GM23248 (cell line): ENCODE measurements around the gene SCAMP4. TPM values are rescaled to one million over a fixed set of nuclear protein-coding genes. Genes with fewer than 3 reads are reported as not detected.
"Not testable (repeated sequence)": the region's sequence is repeated elsewhere in the genome, so short reads cannot be mapped to it uniquely, and the experiment has no call there.

Experiments
- DNase-seq: peaks from one replicate; pipeline ENCODE4 v3.0.0-alpha.2; 2015
- H2AFZ ChIP-seq: fragments of 200-600 bp; sonication (generic); 2 replicates; pipeline ENCODE4 v1.6.1; 2016; ENCODE audit warnings: antibody characterized with exemption
- H3F3A ChIP-seq: fragments of 200-600 bp; sonication (generic); 2 replicates; pipeline ENCODE4 v1.6.1; 2016; ENCODE audit warnings: mild to moderate bottlenecking, antibody characterized with exemption, mixed run types; ENCODE audit not compliant: insufficient read depth
- H3K27ac ChIP-seq: fragments of 200-600 bp; sonication (generic); 2 replicates; pipeline ENCODE4 v1.5.1; 2016; ENCODE audit warnings: mild to moderate bottlenecking
- H3K27me3 ChIP-seq: fragments of 200-600 bp; sonication (generic); replicated peaks from 2 replicates; pipeline ENCODE4 v1.6.1; 2016; ENCODE audit warnings: mild to moderate bottlenecking; ENCODE audit not compliant: insufficient read depth
- H3K36me3 ChIP-seq: fragments of 200-600 bp; sonication (generic); 2 replicates; pipeline ENCODE4 v1.6.1; 2016; ENCODE audit warnings: low read depth, mild to moderate bottlenecking
- H3K4me1 ChIP-seq: fragments of 200-600 bp; sonication (generic); 2 replicates; pipeline ENCODE4 v1.6.1; 2016; ENCODE audit warnings: mild to moderate bottlenecking; ENCODE audit not compliant: insufficient read depth
- H3K4me2 ChIP-seq: fragments of 200-600 bp; sonication (generic); one replicate; pipeline ENCODE4 v1.6.1; 2016; ENCODE audit warnings: mild to moderate bottlenecking; ENCODE audit not compliant: unreplicated experiment
- H3K4me3 ChIP-seq: fragments of 200-600 bp; sonication (generic); 2 replicates; pipeline ENCODE4 v1.5.1; 2016; ENCODE audit warnings: mild to moderate bottlenecking
- H3K79me2 ChIP-seq: fragments of 200-600 bp; sonication (generic); 2 replicates; pipeline ENCODE4 v1.6.1; 2016; ENCODE audit warnings: mild to moderate bottlenecking; ENCODE audit not compliant: insufficient read depth
- H3K9ac ChIP-seq: fragments of 200-600 bp; sonication (generic); 2 replicates; pipeline ENCODE4 v1.6.1; 2016; ENCODE audit warnings: mild to moderate bottlenecking
- H3K9me2 ChIP-seq: fragments of 200-600 bp; sonication (generic); 2 replicates; pipeline ENCODE4 v1.6.1; 2016; ENCODE audit warnings: mixed run types, mild to moderate bottlenecking, moderate library complexity; ENCODE audit not compliant: insufficient read depth
- H3K9me3 ChIP-seq: fragments of 200-600 bp; sonication (generic); one replicate; pipeline ENCODE4 v1.6.1; 2017; ENCODE audit warnings: low read depth
- H4K20me1 ChIP-seq: fragments of 200-600 bp; sonication (generic); 2 replicates; pipeline ENCODE4 v1.6.0; 2016; ENCODE audit not compliant: insufficient read depth
- EZH2 ChIP-seq: fragments of 200-600 bp; sonication (generic); IDR thresholded peaks from 2 replicates; pipeline ENCODE4 v1.6.1; 2018; ENCODE audit warnings: antibody characterized with exemption, mild to moderate bottlenecking; ENCODE audit not compliant: insufficient read depth, poor library complexity, severe bottlenecking
- EZH2phosphoT487 ChIP-seq: fragments of 200-600 bp; sonication (generic); IDR thresholded peaks from 2 replicates; pipeline ENCODE4 v1.6.1; 2018; ENCODE audit warnings: antibody characterized with exemption, moderate library complexity, mild to moderate bottlenecking, low read depth; ENCODE audit not compliant: insufficient read depth
- WGBS, 2 experiments: methylation state at CpG; one replicate each; pipeline ENCODE4 v1.1.6; 2015 to 2017; ENCODE audit warnings: low lambda C conversion rate in 2 of 2, low coverage in 1 of 2; ENCODE audit errors: missing lambda C conversion rate in 2 of 2; 5-methylcytosine and 5-hydroxymethylcytosine counted together
- in situ Hi-C: fragments of 300-500 bp; cut with MboI; formaldehyde crosslinking; loops from 2 replicates; pipeline ENCODE4 v1.15.0; 2020
- polyA plus RNA-seq: library from polyadenylated mRNA; unstranded; fragments of >200 nt; fragmentation: Nextera tagmentation; extraction: Ambion mirVana; gene quantifications from 2 replicates; pipeline ENCODE4 v1.2.1, GENCODE V29; 2016
- total RNA-seq: library from RNA; depleted of rRNA; stranded (reverse); fragments of >200 nt; shearing (Covaris generic); gene quantifications from 2 replicates; pipeline ENCODE4 v1.2.3, GENCODE V29; 2014

Gene SCAMP4
- total and polyA plus RNA-seq, 2 experiments from 2014 or later, result 73.9 to 110 TPM

GRCh38 chr19:1883784-1884183 is 21.4 kb upstream of the SCAMP4 start:
- peak overlapping the region; percentile 86 for H3K9ac ChIP-seq

GRCh38 chr19:1884291-1884718 is 20.9 kb upstream of the SCAMP4 start:
- H3K4me3 ChIP-seq, result peak overlapping the region; percentile 95
- H2AFZ ChIP-seq, result 0 out of 2 replicates have a peak overlapping the region, but pooled peaks have one; percentile 29
- no peaks in the 10 kb centered on the region for H3K9me2 ChIP-seq
- no peaks in the 10 kb centered on the region for H3K9me3 ChIP-seq
- peak overlapping the region; percentile 86 for H3K9ac ChIP-seq
- no peaks in the 10 kb centered on the region for H3K27me3 ChIP-seq
- H3K4me1 ChIP-seq, result peaks cover 17% of the 10 kb centered on the region
- TF ChIP-seq EZH2 (no peak), EZH2phosphoT487 (no peak)
- H3K79me2 ChIP-seq, result peaks cover 53% of the 10 kb centered on the region
- peak; percentile 53 for DNase-seq
- 0 out of 2 replicates have a peak, but pooled peaks cover 4% of the 10 kb centered on the region for H4K20me1 ChIP-seq
- in situ Hi-C loops, result no loop called here
- H3K36me3 ChIP-seq, result no peaks in the 10 kb centered on the region
- H3F3A ChIP-seq, result no peaks in the 10 kb centered on the region
- H3K27ac ChIP-seq, result peak overlapping the region; percentile 68
- WGBS, 2 experiments, result 1 to 2% methylated on average over 11 of the region's 11 CpGs
- peak overlapping the region; percentile 94 for H3K4me2 ChIP-seq

More at GRCh38 chr19:1883784-1884183, 21.4 kb upstream of the SCAMP4 start:
- H3K79me2 ChIP-seq, result peaks cover 53% of the 10 kb centered on the region
- H3K9me3 ChIP-seq, result no peaks in the 10 kb centered on the region
- no peaks in the 10 kb centered on the region for H3K9me2 ChIP-seq
- H3K36me3 ChIP-seq, result no peaks in the 10 kb centered on the region
- in situ Hi-C loops, result no loop called here
- TF ChIP-seq EZH2 (no peak), EZH2phosphoT487 (no peak)
- peak overlapping the region; percentile 68 for H3K27ac ChIP-seq
- 8 to 14% methylated on average over 8 of the region's 8 CpGs for WGBS, 2 experiments
- DNase-seq, result no peak
- peaks cover 17% of the 10 kb centered on the region for H3K4me1 ChIP-seq
- peak overlapping the region; percentile 94 for H3K4me2 ChIP-seq
- peak overlapping the region; percentile 95 for H3K4me3 ChIP-seq
- H3K27me3 ChIP-seq, result no peaks in the 10 kb centered on the region
- H2AFZ ChIP-seq, result no peak overlapping the region
- H4K20me1 ChIP-seq, result 0 out of 2 replicates have a peak, but pooled peaks cover 4% of the 10 kb centered on the region
- no peaks in the 10 kb centered on the region for H3F3A ChIP-seq

GRCh38 chr19:1884719-1885334 is 20.4 kb upstream of the SCAMP4 start:
- Histone ChIP-seq H4K20me1 (0 out of 2 replicates have a peak, but pooled peaks cover 4% of the 10 kb centered on the region), H3K4me1 (peaks cover 17% of the 10 kb centered on the region), H3F3A (no peaks in the 10 kb centered on the region), H3K79me2 (peaks cover 53% of the 10 kb centered on the region), H3K4me2 (peak overlapping the region; percentile 94), H3K4me3 (peak overlapping the region; percentile 95), H3K36me3 (no peaks in the 10 kb centered on the region), H3K27me3 (no peaks in the 10 kb centered on the region), H3K9ac (peak overlapping the region; percentile 86), H2AFZ (peak overlapping the region; percentile 29; the same call in 1 of the 2 replicates), H3K27ac (peak overlapping the region; percentile 68), H3K9me3 (no peaks in the 10 kb centered on the region), H3K9me2 (no peaks in the 10 kb centered on the region)
- TF ChIP-seq EZH2phosphoT487 (no peak), EZH2 (no peak)
- in situ Hi-C loops, result no loop called here
- WGBS, 2 experiments, result 1% methylated on average over 42 to 43 of the region's 56 CpGs
- peak; percentile 61 for DNase-seq

DNA sequence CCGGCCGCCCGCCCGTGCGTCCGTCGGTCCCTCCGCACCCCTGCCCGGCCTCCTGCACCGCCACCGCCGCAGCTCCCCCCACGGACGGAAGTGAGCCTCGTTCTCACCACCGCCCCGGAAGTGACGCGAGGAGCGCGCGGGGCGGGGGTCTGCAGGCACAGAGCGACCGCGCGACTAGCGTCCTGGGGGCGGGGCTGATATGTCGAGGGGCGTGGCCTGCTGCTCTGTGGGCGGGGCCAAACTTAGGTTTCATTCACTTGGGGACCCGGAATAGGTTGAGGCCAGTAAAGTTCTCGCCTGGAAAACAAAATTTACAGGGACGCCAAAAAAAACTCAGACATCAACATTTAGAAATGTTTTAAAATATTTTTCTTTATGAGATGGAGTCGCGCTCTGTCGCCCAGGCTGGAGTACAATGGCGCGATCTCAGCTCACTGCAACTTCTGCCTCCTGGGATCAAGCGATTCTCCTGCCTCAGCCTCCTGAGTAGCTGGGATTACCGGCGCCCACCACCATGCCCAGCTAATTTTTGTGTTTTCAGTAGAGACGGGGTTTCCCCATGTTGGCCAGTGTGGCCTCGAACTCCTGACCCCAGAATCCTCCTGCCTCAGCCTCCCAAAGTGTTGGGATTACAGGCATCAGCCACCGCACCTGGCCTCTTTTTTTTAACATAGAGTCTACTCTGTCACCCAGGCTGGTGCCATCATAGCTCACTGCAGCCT is 19.6 kb upstream of the SCAMP4 start, which contains the start of gene ABHD17A:
TSS of gene ABHD17A (minus strand) at position 99 of the 722 bp plus-strand sequence. CDS start 3,930 bp downstream, outside the sequence.
- H4K20me1 ChIP-seq, H3K9me3 ChIP-seq, H3F3A ChIP-seq, in situ Hi-C loops, H3K36me3 ChIP-seq, H3K27me3 ChIP-seq, H3K9me2 ChIP-seq: not testable (repeated sequence)
- peaks cover 46% of the 10 kb centered on the region for H3K79me2 ChIP-seq
- H3K9ac ChIP-seq, result peak within 1 kb of the TSS; percentile 86
- H3K27ac ChIP-seq, result peak within 1 kb of the TSS; percentile 68
- peak within 1 kb of the TSS; percentile 94 for H3K4me2 ChIP-seq
- WGBS, 2 experiments, result 20 to 34% methylated on average over 24 to 38 of the region's 46 CpGs
- peak within 1 kb of the TSS; percentile 95 for H3K4me3 ChIP-seq
- peak; percentile 97 for DNase-seq
- H2AFZ ChIP-seq, result peak within 1 kb of the TSS; percentile 29; the same call in 1 of the 2 replicates
- peaks cover 17% of the 10 kb centered on the region for H3K4me1 ChIP-seq

DNA sequence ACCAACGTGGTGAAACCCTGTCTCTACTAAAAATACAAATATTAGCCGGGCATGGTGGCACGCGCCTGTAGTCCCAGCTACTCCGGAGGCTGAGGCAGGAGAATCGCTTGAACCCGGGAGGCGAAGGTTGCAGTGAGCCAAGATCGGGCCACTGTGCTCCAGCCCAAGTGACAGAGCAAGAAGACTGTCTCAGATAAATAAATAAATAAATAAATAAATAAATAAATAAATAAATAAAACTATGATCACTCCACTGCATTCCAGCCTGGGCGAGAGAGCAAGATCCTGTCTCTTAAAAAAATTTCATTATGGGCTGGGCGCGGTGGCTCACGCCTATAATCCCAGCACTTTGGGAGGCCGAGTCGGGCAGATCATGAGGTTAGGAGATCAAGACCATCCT is 18.8 kb upstream of the SCAMP4 start:
- peaks cover 17% of the 10 kb centered on the region for H3K4me1 ChIP-seq

More for the DNA sequence above, 18.8 kb upstream of the SCAMP4 start:
- H3K4me3 ChIP-seq, H2AFZ ChIP-seq, H3K27me3 ChIP-seq, H3K9me3 ChIP-seq, H3K36me3 ChIP-seq, H3F3A ChIP-seq, DNase-seq, H4K20me1 ChIP-seq, H3K27ac ChIP-seq, in situ Hi-C loops, H3K9me2 ChIP-seq, H3K4me2 ChIP-seq, H3K9ac ChIP-seq: not testable (repeated sequence)
- H3K79me2 ChIP-seq, result peaks cover 40% of the 10 kb centered on the region
- 92 to 93% methylated on average over 15 of the region's 15 CpGs for WGBS, 2 experiments
